Activated CD4-positive, alpha-beta T cell treated with anti-CD3 and anti-CD28 coated beads, Interleukin-2, amount 50 U/mL, for 24 hours (primary cell): Measurements from ENCODE around the gene KCNIP1.
"Not testable (repeated sequence)": the region's sequence is repeated elsewhere in the genome, so short reads cannot be mapped to it uniquely, and the experiment has no call there.

ENCODE experiments used
- DNase-seq, 2 donors: peaks; one replicate each; pipeline ENCODE4 v3.0.0-alpha.2; 2020; ENCODE audit warnings: low read depth in 1 of 2, low spot score in 1 of 2

The KCNIP1 gene

DNA sequence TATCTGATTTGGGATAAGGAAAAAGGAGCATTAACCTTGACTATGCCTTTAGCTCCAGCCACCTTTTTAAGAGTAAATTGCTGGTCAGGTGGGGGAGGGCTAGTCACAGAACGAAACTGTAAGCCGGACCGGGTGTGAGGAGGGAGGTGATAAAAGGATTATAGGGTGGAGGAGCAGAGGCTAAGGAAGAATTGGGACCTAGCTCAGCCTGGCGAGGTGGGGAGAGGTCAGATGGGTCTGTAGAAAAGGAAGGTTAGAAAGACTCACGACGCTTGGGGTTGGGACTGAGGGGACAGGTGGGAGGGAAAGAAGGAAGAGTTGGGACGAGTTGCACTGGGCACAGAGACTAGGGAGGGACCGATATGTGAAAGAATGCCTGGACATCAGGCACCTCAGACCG, 262.0 kb downstream of the KCNIP1 start:
- not testable (repeated sequence) for DNase-seq

DNA sequence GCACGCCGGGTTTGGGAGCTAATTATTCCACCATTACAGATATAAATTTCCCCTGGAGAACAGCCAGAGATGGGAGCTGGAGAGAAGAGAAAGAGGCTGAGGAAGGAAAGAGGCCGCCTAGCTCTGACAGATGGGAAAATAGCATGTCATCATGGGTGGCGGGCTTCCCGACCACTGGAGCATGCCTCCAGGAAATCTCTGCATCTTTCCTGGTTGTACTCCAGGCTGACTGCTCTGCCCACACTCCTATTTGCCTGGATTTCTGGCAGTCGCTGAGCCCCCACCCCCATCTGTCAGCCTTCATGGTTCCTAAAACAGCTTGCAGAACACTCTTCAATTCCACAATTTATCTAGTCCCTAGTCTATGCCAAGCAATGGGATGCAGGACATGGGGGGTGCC, 265.4 kb downstream of the KCNIP1 start:
- no peak for DNase-seq

DNA sequence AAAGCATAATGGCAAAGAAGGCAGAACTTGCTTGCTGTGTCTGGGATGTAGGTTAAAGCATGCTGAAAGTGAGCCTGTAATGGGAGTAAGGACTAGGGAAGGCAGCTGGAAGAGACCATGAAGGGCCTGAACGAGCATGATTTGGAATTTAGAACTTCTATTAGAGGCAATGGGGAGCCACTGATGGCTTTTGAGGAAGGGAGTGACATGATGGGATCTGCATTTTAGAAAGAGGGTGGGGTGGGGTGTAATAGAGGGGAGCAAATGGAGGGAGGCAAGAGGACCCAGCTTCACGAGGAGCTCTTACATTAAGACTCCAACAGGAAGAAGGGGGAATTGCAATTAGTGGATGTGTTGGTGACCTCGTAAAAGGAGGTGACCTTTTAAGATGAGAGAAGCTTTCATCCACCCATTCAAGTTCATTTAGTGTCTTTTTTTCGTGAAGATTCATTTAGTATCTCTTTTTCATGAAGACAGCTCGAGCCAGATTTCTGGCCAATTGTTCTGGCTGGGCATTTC, 266.1 kb downstream of the KCNIP1 start:
- no peak for DNase-seq

DNA sequence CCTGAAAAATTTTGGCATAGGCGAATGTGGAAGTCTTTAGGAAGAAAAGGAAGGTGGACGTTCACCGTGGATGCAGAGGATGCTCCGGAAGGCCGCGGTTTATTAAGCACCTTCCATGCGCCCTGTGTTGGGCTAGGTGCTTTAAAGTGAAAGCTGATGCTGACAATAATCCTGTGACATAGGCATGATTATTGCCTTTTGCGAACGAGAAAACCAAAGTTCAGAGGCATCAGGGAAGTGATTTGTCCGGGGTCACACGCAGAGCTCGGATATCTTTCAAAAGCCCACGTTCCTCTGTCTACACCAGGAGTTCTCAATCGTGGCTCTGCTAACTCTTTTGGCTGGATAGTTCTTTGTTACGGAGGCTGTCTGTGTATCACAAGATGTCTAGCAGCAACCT, 267.7 kb downstream of the KCNIP1 start:
- DNase-seq: no peak

DNA sequence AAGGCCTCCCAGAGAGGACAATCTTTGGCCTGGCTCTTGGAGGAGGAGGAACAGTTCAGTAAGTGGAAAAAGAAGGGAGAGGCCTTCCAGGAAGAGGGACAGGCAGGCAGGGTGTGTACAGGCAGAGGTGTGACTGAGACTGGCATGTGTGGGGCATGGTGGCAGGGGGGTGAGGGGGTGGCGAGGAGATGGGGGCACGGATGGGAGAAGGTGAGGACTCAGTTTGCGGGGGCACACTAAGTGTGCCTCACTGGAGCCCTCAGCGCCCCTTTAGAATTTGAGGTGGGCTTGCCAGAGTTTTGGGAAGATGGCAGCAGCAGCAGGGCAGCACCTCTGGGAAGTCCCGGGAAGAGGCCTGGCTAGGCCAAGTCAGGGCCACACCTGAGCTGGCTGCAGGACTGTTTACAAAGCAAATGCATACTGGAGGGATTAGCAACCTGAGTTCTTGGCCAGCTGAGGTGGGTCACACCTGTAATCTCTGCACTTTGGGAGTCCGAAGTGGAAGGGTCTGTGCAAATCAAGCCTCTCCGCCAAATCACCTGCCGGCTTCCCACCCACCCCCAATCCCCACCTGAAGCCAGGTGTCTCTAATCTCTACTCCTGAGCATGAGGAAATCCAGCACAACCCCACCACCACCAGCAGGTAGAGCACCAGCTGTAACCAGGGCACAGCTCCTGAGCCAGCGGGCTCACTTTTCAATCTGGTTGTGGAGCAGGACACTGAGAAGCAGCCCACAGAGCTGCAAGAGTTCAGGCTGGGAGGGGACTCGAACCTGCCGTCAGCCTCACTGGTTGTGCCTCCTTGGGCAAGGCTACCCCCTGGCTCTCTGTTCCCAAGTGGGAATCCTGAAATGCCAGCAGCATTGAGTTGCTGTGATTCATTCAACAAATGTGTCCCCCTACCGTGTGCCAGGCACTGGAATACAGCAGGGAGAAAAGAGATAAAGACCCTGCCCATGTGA, 269.5 kb downstream of the KCNIP1 start:
- DNase-seq: no peak

DNA sequence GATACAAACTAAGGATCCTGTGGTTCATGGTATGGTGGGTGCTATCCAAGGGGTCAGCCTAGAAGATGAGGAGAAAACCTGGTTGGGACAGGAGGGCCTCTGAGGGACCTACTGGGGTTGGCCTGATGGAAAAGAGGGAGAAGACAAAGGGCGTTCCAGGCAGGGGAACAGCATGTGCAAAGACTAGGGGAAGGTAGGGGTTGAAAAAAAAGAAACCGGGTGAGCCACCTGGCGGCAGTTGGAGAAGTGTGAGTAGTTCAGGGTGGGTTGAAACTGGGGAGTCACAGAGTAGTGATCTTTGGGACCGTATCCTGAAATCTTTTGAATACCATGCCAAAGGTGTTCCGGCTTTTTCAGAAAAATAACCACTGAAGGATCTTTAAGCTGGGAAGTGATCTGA, 271.0 kb downstream of the KCNIP1 start:
- DNase-seq: no peak

DNA sequence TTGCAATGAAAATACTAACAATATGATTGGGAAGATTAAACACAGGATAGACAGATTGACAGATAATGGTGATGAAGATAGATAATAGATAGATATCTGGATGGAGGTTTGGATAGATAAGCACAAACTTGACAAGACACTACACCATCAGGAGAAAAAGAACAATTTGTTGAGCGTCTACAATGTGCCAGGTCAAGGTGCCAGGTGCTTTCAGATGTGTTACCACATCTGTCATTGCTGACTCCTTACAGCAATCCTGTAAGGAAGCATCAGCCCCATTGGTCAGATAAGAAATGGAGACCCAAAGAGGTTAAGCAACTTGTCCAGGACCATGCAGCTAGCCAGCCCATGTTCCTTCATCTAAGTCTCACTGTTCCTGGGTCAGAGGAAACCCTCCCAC, 278.1 kb downstream of the KCNIP1 start:
- no peak for DNase-seq

DNA sequence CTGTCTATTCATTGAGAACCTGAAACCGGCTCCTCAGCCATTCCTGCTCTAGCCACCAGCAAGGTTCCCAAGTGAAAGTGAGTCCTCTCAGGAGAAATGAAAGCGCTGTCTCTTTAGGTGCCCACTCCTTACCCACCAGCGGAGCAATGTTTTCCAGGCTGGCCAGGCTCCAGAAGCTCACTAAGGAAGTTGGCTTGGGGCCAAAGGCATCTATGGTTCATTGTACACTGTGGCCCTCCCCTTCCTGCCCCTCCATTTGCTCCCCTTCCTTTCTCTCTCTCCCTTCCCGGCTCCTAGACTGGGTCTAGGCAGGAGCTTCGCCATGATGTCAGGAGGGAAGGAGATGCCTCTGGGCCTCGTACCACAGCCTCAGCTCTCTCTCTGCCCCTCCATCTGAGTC, 278.6 kb downstream of the KCNIP1 start:
- DNase-seq: no peak

DNA sequence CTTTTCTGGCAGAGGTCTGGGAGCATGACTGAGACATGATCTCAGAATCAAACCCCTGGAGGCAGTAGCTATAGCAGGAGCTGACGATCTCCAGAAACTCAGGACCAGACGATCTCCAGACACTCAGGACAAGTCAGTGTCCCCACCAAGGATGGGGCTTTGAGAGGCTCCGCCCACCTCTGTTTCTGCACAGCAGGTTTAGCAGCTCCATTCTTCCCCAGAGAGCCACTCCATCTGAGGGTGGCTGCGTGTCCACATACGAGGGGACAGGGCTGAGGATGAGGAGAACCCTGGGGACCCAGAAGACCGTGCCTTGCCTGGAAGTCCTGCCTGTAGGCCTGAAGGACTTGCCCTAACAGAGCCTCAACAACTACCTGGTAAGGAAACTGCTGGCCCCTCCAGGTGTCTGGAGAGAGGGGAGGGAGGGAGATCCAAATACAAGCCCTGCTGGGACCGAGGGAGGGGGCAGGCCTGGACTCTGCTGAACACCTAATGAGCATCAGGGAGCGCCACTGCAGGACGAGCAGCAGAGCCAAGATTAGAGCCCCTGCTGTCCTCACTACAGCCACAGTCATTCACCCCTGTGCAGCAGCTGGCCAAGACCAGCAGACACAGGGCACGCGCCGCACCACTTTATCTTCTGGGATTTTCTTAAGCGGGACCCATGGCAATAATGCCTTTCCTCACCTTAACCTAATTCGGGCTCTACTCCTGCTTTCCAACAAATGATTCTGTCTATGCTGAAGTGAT, 279.9 kb downstream of the KCNIP1 start, which contains the start of gene GABRP:
Gene GABRP (plus strand): TSS at position 228 of the 750 bp plus-strand sequence. CDS start 4,891 bp downstream, outside the sequence.
- DNase-seq: no peak

DNA sequence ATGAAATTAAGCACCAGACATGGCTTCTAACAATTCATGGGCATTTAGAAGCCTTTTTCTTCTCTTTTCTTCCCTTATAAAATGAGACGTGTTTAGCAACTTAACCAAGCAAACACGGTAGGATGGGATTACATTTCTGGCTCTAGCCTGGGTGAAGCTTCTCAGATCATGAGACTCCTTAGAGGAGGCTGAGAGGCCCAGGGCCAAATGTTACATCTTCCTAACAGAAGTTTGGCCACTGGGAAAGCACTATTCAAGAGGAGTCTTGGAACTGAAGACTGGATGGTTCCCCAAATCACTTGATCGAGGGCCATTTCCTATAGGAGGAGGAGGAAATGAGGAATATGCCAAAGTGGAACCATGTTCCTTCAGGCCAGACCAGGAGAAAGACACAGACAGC, 281.6 kb downstream of the KCNIP1 start:
- DNase-seq: no peak
